CD1c-positive myeloid dendritic cell (primary cell): ENCODE measurements around the gene FEN1.
A peak's percentile ranks its signal among the peaks of the same experiment; 100 is the strongest.

Source experiments
- DNase-seq: peaks from one replicate; pipeline ENCODE4 v3.0.0-alpha.2; 2016; ENCODE audit errors: extremely low spot score

FEN1 gene

DNA sequence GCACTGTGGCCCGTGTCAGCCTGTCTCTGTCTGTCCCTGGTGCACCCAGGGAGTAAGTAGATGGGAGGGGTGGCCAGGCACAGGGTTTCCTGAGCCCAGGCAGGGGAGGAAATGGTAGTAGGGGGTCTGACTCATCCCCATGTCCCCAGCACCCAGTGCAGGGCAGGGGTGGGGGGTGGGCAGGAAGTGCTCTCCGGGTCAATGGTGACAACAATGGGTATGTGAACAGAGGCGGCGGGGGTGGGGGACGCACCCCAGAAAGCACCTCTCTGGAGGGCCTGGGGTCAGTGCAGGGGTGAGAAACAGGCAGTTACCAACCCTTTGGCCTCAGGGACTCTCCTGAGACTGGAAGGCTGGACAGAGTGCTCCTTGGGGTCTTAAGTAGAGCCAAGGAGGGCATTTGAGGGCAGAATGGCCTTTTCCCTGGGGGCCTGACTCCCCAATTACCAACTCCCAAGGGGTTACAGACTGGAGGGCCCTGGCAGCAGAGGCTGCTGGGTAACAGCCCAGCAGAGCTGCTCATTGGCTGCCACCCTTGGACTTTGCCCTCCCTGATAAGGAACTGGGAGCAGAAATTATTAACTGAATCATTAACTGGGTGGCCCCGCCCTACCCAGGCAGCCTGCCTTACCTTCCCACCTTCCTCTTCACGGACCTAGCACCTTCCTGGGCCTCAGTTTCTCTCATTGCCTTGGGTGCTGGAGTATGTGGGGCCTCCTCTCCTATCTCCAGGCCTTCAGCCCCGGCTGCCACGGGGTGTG, 36.1 kb upstream of the FEN1 start:
- peak; percentile 23 for DNase-seq

DNA sequence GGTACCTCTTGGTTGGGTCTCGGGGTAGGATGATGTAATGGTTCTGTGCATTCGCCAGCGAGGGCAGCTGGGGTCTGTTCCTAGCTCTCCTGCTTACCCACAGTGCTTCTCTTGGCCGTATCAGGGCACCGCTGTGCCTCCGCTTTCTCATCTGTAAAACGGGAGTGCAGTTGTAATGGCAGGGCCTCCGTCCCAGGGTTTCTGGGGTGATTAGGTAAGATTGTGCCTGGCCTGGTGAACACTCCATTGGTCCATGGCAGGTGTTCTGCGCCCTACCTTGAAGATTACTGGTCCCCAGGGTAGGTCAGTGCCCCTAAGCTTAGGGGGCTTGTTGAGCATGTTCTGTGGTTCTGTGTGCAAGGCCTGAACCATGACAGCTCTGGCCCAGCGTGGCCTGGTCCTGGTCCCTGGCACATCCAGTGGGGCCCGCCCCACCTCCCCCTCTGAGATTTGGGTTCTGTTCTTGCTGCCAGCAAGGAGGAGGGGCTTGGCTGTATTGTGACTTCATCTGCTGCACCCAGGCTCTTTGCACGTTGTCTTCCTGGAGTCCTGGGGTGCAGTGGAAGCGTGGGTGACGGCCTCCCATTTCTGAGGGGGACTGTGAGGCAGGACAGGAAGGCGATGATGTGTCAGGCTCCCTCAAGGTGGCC, 35.4 kb upstream of the FEN1 start:
- no peak for DNase-seq

DNA sequence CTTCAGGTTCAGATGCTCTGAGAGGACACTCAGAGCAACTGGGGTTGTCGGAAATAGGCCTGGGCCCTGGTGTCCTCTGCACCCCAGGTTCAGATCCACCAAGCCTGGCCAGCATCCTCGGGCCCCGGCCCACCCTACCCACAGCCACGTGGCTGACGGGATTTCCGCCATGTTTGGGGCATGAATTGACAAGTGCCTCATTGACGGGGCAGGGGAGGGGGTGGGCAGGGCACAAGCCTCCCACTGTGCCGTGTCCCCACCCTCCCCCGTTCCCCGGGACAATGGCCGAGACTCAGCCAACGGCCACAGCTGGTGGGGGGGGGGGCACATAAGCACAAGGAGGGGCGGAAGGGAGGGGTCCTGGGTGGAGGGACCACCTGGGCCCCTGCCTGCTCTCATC, 31.8 kb upstream of the FEN1 start:
- no peak for DNase-seq

DNA sequence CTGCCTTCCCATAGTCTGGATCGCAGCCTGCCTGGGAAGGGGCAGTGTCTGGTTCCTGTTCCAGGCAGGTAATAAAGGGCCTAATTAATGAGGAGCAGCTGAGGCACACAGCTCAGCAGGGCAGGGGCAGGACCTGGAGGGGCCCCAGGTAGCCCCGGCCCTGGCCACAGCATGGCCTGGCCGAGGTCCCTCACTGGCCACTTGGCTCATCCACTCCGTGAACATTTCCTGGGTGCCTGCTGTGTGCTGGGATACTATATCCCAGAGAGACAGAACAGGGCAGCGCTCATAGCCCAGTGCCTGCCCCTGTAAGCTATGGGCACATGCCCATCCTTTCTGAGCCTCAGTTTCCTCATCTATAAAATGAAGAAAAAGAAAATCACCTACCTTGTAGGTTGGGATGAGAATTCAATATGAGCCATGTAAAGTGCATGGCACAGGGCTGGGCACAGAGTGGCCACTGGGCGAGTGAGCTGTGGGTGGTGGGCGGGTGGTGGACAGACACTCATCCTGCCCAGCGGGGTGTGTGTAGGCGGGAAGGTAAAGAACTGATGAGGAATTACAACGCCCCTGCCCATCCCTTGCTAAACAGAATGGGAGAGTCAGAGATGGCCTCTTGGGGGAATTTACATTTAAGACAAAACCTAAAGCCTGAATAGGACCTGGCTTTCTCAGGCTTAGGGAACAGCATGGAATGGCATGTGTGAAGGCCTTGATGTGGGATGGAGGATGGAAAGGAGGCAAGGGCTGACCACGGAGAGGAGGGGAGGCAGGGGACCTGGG, 31.1 kb upstream of the FEN1 start:
- peak; percentile 18 for DNase-seq

DNA sequence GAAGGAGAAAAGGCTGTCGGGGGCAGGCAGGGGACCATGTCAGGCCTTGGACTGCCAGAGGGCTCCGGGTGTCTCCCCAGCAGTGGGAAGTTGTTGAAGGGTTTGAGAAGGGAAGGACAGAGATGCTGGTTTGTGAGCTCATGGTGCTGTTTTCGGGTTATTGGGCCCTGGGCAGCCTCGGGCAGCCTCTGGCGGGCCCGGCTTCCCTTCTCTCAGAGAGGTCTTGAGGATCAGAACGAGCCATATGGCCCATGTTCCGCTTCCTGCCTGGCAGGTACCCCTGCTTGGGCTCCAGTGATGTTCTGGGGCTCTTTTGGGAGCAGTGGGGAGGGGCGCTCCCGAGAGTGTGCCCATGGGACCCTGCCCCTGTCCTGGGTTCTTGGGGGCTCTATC, 30.5 kb upstream of the FEN1 start:
- DNase-seq = no peak

DNA sequence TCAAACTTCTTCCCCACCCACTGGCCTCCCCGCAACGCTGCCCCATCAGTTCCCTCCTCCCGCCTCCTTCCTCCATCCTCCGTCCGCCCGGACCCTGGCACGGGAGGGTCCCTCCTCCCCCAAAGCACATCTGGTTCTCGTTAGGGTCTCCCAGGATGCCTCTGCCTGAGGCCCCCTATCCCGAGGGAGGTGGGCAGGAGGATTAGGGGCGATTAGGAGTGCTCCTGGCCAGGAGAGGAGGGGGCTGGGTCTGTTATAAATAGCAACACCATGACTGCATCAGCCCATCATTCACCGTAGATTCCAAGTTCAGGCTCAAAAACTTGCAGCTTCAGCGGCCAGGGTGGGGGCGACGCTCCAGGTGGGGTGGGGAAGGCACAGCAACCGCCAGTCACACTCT, 29.9 kb upstream of the FEN1 start:
- DNase-seq = no peak

DNA sequence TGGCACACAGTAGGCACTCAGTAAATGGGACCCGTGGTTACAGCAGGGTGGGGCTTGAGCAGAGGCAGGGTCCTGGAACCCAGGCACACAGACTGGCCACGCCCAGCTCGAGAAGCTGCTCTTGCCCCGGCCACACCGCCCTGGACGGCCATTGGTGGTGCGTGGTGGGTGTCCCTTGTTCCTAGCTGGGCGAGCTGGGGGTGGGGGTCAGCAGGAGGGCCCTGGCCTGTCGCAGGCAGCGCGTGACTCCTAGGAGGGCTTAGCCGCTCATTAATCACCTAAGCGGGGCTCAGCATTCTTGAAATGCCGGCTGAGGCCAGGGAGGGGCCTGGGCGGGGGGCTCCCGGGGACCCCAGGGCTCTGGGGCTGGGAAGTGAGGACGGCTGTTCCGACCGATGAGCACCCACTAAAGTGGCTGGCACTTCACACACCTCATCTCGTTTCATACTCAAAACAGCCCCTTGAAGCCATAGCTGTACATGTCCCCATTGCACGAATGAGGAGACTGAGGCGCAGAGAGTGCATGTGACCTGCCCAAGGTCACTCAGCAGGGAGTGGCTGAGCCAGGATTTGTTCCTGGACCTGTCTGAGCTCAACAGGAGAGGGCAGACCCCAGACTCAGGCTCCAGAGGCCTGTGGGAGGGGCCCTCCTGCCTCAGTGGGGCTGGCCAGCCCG, 28.6 kb upstream of the FEN1 start:
- no peak for DNase-seq

DNA sequence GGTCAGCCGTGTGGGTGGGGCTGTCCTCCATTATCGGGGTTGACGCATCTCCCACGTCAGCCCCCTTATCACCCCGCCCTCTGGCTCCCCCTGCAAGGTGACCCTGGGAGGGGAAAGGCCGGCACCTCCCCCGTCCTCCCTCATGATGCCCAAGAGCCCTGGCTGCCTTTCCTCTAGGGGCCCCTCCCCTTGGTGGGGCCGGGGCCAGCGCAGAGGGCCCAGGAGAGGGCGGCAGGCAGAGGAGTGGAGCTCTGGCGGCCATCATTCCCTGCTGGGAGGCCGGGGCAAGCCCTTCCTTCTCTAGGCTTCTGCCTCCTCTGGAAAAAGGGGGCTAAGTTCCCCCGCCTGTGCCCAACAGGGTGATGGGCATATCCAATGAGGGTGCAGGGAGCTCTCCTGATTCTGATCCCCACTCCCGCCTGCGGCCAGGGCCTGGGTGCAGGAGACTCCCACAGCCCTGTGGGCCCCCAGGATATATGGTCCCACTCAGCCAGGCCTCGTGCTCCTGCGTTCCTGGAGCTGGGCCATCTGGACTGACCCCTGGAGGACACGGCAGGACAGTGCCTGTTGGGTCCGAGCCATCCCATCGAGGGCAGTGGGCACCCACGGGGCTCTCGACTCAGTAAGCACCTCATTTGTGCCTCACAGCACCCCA, 28.0 kb upstream of the FEN1 start:
- DNase-seq = no peak

DNA sequence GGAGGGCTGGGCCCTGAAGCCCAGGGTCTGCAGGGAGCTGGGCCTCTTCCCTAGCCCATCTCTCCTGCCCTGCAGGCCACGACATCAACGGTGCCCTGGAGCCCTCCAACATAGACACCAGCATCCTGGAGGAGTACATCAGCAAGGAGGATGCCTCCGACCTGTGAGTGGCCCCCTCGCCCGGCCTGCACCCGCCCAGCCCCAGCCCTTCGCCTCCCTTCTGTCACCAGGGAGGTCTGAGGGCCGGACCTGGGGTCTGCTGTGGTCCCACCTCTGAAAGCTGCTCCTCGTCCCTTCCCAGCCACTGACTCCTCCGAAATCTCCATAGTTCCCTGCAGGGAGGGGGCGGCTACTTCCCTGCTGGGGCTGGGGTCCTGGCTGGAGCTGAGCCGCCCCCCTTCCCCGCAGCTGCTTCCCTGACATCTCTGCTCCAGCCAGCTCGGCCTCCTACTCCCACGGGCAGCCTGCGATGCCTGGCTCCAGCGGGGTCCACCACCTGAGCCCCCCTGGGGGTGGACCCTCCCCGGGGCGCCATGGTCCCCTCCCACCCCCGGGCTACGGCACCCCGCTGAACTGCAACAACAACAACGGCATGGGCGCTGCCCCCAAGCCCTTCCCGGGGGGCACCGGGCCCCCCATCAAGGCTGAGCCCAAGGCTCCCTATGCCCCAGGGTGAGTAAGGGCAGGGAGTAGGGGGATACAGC, 27.0 kb upstream of the FEN1 start:
- no peak for DNase-seq

DNA sequence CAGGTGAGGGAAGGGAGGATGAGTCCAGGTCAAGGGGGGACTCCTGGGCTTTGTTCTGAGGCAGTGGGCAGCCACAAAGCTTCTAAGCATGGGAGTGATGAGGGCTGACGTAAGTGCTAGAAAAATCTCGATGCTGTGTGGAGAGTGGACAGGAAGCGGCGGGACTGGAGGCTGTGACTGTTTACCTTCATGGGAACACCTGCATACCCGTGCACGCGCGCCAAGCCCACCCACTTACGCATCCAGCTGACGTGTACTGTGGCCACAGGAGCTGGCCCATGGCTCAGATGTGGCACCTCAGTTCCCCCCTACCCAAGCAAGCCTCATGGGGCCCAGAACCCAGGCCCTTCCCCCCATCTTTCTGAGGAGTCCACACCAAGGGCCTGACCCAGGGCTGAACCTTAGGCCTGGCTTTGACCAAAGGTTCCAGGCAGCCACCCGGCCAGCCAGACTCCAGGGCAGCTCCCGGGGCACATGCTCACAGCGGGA, 26.3 kb upstream of the FEN1 start:
- no peak for DNase-seq

DNA sequence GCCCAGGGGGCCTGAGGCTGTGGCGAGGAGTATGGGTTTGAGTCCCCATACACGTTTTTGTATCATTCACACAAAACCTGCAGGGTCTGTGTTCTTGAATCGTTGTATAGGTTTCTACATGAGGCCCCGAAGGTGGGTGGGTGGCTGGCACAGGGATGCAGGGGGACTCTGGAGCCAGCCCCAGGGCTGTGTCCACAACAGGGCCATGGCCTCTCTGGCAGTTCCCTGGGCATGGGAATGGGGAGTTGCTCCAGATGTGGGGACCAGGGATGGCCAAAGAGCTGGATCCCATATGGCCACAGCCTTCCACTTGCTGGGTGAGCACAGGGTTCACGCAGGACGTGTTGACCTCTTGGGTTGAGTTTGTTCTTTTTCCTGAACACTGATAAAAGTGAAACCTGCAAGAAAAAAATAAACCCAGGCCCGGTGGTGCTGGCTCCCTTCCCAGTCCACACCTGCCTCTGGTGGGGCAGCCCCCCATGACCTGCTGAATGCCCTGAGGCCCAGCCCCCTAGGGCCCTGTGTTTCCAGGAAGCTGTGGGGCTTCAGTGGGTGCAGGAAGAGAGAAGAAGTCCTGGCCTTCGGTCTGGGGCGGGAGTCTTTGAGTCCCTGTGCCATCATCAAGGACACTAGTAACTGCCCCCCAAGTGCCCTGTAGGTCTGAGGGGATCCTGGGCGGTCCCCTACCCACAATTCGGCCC, 24.2 kb upstream of the FEN1 start:
- no peak for DNase-seq

DNA sequence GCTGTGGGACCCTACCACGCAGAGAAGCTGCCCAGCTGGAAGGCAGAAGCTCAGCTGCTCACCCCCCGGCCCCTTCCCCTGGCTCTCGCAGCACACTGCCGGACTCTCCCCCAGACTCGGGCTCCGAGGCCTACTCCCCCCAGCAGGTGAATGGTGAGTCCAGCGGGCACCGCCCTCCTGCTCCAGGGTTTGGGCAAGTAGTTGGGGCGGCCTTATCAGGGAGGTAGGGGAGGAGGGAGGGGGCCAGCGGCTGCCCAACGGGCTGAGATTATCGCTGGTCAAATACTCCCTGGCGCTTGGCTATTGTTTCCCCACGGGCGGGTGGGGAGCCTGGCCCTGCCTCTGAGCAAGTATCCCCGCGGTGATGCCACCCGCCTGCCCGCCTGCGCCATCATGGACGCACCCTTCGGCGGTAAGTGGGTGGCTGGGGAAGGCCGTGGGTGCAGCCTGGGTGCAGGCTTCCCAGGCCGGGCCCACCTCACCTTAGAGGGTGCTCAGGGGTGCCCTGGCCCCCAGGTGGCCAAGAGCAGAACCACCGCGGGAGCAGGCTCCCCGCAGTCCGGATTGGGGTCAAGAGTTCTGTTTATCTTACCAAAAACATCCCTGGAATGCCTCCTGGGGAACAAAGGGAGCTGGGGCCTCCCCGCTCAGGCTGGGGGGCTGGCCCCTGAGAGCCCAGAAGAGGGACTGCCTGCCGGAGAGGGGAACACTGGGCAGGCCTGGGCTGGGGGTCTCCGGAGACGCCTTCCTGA, 23.4 kb upstream of the FEN1 start:
- DNase-seq = no peak

DNA sequence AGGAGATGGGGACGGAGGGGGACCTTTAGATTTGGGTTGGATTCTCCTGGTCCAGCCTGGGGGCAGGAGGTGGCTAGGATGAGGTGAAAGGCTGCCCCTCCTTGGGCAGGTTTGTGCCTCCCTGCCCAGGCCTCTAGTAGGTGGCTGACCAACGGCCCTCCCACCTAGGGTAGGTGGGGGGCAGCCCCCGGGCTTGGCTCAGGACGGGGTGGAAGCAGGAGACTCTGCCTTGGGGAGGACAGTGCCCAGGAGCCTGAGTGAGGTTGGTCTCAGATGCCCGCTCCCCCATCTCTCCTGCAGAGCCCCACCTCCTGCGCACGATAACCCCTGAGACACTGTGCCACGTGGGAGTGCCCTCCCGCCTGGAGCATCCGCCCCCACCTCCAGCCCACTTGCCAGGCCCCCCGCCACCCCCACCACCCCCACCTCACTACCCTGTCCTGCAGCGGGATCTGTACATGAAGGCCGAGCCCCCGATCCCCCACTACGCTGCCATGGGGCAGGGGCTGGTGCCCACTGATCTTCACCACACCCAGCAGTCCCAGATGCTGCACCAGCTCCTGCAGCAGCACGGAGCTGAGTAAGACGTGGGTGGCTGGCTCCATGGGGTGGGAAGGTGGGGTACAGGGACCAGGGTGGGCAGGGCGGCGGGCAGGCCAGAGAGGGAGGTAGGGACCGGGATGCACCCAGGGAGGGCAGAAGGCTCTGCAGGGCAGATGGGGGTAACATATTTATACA, 22.6 kb upstream of the FEN1 start:
- DNase-seq = no peak

DNA sequence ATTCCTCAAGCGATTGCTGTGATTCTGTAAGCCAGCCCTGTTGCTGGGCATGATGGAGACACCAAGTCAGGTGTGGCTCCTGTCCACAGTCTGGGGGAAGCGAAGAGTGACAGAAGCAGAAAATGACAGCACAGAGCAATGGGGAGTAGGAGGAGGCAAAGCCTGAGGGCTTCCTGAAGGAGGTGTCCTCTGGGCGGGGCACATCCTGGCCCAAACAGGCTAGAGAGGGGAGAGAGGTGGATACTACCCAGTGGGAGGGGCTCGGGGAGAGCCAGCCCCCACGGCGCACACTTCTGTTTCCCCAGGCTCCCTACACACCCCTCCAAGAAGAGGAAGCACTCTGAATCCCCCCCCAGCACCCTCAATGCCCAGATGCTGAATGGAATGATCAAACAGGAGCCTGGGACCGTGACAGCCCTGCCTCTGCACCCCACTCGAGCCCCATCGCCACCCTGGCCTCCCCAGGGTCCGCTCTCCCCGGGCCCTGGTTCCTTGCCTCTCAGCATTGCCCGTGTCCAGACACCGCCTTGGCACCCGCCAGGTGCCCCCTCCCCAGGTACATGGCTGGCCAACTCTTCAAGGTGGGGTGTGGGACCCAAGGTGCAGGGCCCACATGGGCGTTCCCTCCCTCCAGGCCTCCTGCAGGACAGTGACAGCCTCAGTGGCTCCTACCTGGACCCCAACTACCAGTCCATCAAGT, 21.4 kb upstream of the FEN1 start:
- peak; percentile 12 for DNase-seq

DNA sequence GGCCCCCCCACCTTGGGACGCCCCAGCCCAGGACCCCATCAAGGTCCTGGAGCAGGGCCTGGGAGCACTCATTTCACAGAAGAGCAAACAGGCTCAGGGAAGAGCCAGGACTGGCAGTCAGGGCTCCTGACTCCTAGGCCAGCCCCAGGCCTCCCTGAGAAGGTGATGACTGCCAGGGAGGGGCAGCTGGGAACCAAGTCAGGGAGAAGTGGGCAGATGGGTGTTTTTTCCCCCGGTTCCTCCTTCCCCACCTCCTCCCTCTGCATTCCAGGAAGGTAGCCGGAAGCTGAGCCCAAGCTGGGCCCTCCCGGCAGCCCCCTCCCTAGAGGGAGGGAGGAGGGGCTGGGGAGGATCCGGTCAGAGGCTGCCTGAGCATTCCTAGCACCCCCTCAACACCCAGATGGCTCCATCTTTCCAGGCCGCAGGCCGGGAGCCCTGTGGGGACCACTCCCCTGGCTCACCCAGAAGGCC, 20.7 kb upstream of the FEN1 start:
- DNase-seq = no peak

DNA sequence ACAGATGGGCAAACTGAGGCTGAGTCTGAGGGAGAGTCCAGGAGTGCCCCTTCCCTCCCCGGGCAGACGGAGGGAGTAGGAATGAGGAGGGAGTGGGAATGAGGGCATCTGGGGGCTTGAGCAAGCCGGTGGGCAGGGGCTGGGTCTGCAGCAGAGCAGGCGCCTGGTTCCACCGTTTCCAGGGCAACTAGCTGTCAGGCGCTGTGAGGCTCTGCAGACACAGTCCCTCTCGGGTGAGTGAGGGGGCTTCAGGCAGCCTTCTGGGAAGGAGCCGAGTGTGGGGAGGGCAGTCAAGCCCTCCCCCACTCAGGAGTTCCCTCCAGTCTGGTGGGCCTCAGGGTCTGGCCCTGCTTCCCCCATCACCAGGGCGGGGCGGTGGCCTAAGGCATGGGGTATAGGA, 19.4 kb upstream of the FEN1 start:
- no peak for DNase-seq

DNA sequence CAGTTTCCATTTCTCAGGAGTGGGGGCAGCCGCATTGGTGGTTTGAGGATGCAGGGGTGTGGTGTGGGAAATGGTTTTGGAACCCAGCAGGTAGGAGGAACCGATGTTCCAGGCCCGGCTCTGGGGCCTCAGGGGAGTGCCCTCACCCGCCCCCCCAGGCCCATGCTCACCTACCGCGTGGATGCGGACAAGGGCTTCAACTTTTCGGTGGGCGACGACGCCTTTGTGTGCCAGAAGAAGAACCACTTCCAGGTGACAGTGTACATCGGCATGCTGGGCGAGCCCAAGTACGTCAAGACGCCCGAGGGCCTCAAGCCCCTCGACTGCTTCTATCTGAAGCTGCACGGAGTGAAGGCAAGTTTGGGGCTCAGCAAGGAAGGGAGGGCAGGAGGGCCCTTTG, 18.9 kb upstream of the FEN1 start:
- no peak for DNase-seq

DNA sequence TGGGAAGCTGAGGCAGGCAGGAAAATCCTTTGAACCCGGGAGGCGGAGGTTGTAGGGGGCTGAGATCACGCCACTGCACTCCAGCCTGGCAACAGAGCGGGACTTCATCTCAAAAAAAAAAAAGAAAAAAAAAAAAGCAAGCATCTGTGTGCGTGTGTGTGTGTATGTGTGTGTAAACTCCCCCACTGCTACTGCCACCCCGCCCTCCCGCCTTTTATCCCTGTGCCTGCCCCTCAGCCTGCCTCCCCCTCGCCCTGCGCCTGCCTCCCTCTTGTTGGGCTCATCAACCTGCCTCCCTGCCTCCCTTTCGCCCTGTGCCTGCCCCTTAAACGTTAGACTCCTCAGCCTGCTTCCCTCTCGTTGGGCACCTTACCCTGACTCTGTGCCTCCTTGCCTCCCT, 18.3 kb upstream of the FEN1 start:
- DNase-seq = no peak
